ENCODE measurements around the gene SH3PXD2B. TPM values are rescaled to one million over a fixed set of nuclear protein-coding genes. Genes with fewer than 3 reads are reported as not detected.

The SH3PXD2B gene
- total and polyA plus RNA-seq, 2 of the 4 experiments (the other 2 are of a cell fraction): 8.2 to 14.4 TPM

- Histone ChIP-seq H3K56ac (ENCODE audit: extremely low read depth, insufficient read depth, low read length) (no peak overlapping the region), H2AFZ (replicated peaks; ENCODE audit: low read length, poor library complexity) (no peak overlapping the region), H3K27ac (ENCODE audit: insufficient read depth, low read length) (no peak overlapping the region), H4K5ac (ENCODE audit: low read depth, low read length) (no peak overlapping the region), H3K27me3 (ENCODE audit: control insufficient read depth, insufficient read depth, low read length) (no peaks in the 10 kb centered on the region), H4K20me1 (ENCODE audit: insufficient read depth, low read length) (no peaks in the 10 kb centered on the region; the same call in 1 of the 2 replicates), H3K14ac (replicated peaks; ENCODE audit: low read depth, low read length) (no peak overlapping the region), H2AK5ac (ENCODE audit: low read depth, low read length) (no peak overlapping the region), H3K4me2 (ENCODE audit: low read depth, low read length) (no peak overlapping the region), H4K8ac (ENCODE audit: low read depth in 2 of 2, low read length in 2 of 2) (no peak overlapping the region), H3K18ac (ENCODE audit: low read depth, low read length) (no peak overlapping the region), H2BK5ac (ENCODE audit: low read depth, low read length, poor library complexity, severe bottlenecking) (no peak overlapping the region), H3K4ac (ENCODE audit: low read depth, low read length) (no peak overlapping the region), H3K79me1 (ENCODE audit: low read depth in 1 of 2, low read length in 2 of 2) (no peaks in the 10 kb centered on the region), H2BK15ac (ENCODE audit: low read depth, low read length) (no peak overlapping the region), H3K9me1 (ENCODE audit: insufficient read depth, low read length) (0 out of 2 replicates have a peak, but pooled peaks cover 4% of the 10 kb centered on the region), H2BK20ac (ENCODE audit: low read depth, low read length) (no peak overlapping the region), H3K9me3 (ENCODE audit: control insufficient read depth, insufficient read depth, low read length) (no peaks in the 10 kb centered on the region), H3K4me3 (ENCODE audit: insufficient read depth, low read depth, low read length) (no peak overlapping the region), H3K23ac (ENCODE audit: low read depth, low read length) (no peak overlapping the region), H2AK9ac (replicated peaks; ENCODE audit: low read depth, low read length, poor library complexity) (no peak overlapping the region), H4K91ac (ENCODE audit: insufficient read depth, low read depth, low read length) (no peak overlapping the region), H3K4me1 (ENCODE audit: control insufficient read depth, insufficient read depth, low read length) (no peaks in the 10 kb centered on the region), H3K36me3 (ENCODE audit: control insufficient read depth, insufficient read depth, low read length) (peaks cover 59% of the 10 kb centered on the region), H2BK120ac (ENCODE audit: low read depth, low read length) (no peak overlapping the region), H3K9ac (ENCODE audit: low read depth, low read length) (no peak overlapping the region)
- 92% methylated on average over 14 of the region's 35 CpGs; no CpG with 5 or more reads in 1 of the 2 experiments for WGBS, 2 experiments (ENCODE audit: extremely low coverage in 2 of 2, insufficient read length in 1 of 2)
- BruUV-seq (replicated peaks): no TSS peak
- DNase-seq (no peak), ATAC-seq (ENCODE audit: low read depth) (no peak)
- TF ChIP-seq CHD1 (IDR thresholded peaks at IDR 0.05; ENCODE audit: low read depth, low read length) (no peak), FOS (IDR thresholded peaks at IDR 0.05; ENCODE audit: low read depth, low read length) (no peak)
- ChIA-PET CTCF (no interaction called here), POLR2A (ENCODE audit: unreplicated experiment) (no interaction called here)
- in situ Hi-C loops (cut with MboI; ENCODE audit: low sequenced_read_pairs) (no loop called here), intact Hi-C loops (cut with micrococcal nuclease) (no loop called here), dilution Hi-C loops (cut with HindIII; ENCODE audit: low sequenced_read_pairs, unreplicated experiment) (no loop called here)
Observed at GRCh38 chr5:172339264-172340180, 114.8 kb downstream of the SH3PXD2B start.

Data from IMR-90 (cell line).